Measurements from ENCODE around the gene CCM2. TPM values are rescaled to one million over a fixed set of nuclear protein-coding genes. Genes with fewer than 3 reads are reported as not detected.

The CCM2 gene
- 41.9 and 45.4 TPM in 2 replicates for total RNA-seq

DNA sequence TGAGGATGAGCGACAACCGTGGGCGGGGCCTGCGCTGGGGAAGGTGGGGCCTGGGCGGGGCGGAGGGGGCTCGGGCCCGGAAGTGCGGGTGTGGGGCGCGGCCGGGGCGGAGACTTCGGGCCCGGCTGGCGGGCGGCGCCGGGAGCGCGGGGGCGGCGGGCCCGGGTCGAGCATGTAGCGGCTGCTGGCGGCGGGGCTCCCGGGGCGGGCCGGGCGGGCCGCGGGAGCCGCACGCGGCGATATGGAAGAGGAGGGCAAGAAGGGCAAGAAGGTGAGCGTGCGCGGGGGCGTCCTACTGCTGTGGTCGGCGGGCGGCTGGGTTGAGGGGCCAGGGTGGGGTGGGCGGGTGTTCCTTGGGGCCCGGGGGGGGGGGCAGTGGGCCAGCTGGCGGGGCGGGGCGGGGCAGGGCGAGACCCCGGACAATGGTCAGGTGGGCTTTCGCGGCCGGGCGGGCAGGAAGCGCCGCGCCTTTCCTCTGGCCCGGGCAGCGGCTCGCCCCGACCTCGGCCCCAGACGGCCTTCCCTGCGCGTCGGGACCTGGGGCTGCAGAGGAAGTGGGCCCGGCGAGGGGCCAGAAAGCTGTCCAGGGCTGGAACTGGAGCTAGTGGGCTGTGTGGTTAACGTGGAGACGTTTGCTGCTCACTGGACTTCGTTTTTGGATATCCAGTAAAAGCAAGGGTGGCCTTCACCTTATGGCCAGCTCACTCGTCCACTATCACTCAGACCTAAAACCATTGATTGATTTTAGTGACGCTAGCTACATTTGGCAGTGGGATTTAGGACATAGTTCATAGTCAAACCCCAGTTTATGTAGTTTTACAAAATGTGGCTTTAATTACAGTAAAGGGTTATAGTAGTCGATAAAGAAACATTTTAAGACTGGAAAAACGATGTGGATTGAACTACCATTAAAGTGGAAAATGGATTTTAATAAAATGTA lies at the start of gene CCM2:
CCM2 (plus strand) TSS at position 109 of the 940 bp plus-strand sequence; CDS start at position 242, 133 bp downstream.
- peak; percentile 62 for DNase-seq (ENCODE audit: low read depth)
- peak within 1 kb of the TSS; percentile 80 for H3K4me3 ChIP-seq (ENCODE audit: low read depth, low read length)
- TF ChIP-seq, protein P1, sequence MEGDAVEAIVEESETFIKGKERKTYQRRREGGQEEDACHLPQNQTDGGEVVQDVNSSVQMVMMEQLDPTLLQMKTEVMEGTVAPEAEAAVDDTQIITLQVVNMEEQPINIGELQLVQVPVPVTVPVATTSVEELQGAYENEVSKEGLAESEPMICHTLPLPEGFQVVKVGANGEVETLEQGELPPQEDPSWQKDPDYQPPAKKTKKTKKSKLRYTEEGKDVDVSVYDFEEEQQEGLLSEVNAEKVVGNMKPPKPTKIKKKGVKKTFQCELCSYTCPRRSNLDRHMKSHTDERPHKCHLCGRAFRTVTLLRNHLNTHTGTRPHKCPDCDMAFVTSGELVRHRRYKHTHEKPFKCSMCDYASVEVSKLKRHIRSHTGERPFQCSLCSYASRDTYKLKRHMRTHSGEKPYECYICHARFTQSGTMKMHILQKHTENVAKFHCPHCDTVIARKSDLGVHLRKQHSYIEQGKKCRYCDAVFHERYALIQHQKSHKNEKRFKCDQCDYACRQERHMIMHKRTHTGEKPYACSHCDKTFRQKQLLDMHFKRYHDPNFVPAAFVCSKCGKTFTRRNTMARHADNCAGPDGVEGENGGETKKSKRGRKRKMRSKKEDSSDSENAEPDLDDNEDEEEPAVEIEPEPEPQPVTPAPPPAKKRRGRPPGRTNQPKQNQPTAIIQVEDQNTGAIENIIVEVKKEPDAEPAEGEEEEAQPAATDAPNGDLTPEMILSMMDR (IDR thresholded peaks at IDR 0.05; ENCODE audit: insufficient read depth, low read depth, low read length): no peak

DNA sequence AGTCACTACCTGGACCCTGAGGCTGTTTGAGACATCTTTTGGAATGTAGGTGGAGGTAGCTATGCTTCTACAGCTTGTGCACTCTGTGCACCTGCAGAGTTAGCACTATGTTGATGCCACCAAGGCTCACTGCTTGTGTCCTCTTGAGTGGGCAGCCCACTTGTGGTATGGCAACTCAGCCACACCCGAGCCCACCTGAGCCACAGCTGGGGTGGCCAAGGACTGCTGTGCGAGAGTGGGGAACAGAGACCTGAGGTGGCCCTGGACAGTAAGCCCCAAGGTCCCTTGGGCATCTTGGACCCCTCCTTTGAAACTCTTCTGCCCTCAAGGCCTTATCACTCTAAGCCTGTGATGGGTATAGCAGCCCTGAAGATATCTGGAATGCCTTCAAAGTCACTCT lies 46.8 kb upstream of the CCM2 start:
- no peak overlapping the region for H3K4me3 ChIP-seq (ENCODE audit: low read depth, low read length)
- TF ChIP-seq, protein P1 (IDR thresholded peaks at IDR 0.05; ENCODE audit: insufficient read depth, low read depth, low read length): no peak

DNA sequence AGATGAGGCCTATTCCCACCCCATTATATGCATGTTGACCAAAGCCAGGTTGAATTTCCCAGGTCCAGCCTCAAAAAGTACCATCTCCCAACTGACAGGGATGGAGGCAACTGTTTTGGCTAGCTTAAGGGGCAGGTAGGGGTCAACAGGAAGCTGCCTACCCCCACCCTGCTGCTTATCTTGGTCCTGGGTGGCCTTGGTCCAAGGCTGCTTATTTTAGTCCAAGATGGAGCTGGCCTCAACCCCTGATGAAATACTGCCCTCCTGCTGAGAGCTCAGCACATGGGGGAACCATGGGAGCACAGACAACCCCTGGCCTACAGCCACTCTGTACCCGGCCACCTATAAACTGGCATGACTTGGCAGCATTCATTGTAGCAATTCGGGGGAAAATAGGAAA lies 44.3 kb upstream of the CCM2 start:
- TF ChIP-seq, protein P1 (IDR thresholded peaks at IDR 0.05; ENCODE audit: insufficient read depth, low read depth, low read length): no peak
- no peak overlapping the region for H3K4me3 ChIP-seq (ENCODE audit: low read depth, low read length)
- no peak for DNase-seq (ENCODE audit: low read depth)

More for the DNA sequence above, 46.8 kb upstream of the CCM2 start:
- no peak for DNase-seq (ENCODE audit: low read depth)

DNA sequence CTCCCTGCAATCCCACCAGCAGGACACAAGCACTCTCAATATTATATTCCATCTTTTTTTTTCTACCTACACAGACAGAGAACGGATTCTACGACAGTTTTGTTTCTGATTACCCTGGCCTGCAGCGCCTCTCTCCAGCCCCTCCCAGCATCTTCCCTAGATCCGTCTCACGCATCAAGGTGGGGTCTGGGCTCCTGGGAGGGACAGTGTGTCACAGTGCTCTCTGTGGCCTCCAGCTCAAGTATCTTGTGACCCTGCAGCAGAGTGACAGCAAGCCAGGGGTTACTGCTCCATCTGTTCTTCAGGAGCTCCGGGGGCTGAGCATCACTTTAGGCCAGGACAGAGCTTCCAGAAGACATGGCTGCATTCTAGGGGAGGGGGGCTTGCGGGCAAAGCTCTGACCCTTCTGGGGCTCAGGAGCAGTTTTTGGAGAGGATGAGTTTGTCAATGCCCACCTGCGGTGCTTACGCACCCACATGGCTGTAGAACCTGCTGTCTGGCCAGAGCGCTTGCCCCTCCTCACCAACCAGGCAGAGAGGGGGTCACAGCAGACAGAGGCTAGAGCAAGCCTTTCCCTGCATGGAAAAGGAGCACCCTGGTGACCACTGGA lies 43.7 kb upstream of the CCM2 start:
- TF ChIP-seq, protein P1 (IDR thresholded peaks at IDR 0.05; ENCODE audit: insufficient read depth, low read depth, low read length): no peak
- DNase-seq (ENCODE audit: low read depth): no peak
- no peak overlapping the region for H3K4me3 ChIP-seq (ENCODE audit: low read depth, low read length)

DNA sequence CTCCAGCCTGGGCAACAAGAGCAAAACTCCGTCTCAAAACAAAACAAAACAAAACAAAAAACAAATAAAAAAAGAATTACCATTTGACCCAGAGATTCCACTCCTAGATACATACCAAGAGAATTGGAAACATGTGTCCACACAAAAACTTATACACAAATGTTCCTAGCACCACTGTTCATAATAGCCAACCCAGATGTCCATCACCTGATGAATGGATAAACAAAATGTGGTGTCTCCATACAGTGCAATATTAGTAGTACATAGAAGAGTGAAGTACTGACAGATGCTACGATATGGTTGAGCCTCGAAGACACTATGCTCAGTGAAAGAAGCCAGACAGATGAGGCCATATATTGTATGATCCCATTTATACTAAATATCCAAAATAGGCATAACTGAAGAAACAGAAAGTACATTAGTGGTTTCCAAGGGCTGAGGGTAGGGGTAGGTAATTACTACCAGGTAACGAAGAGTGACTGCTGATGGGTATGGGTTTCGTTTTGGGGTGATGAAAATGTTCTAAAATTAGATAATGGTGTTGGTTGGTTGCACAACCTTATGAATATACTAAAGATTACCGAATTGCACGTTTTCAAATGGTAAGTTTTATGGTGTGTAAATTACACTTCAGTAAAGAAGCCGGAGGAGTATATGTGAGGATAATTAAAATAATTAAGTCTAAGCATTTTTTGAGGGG lies 41.2 kb upstream of the CCM2 start:
- H3K4me3 ChIP-seq (ENCODE audit: low read depth, low read length): no peak overlapping the region
- peak; percentile 32 for DNase-seq (ENCODE audit: low read depth)
- TF ChIP-seq, protein P1 (IDR thresholded peaks at IDR 0.05; ENCODE audit: insufficient read depth, low read depth, low read length): no peak

DNA sequence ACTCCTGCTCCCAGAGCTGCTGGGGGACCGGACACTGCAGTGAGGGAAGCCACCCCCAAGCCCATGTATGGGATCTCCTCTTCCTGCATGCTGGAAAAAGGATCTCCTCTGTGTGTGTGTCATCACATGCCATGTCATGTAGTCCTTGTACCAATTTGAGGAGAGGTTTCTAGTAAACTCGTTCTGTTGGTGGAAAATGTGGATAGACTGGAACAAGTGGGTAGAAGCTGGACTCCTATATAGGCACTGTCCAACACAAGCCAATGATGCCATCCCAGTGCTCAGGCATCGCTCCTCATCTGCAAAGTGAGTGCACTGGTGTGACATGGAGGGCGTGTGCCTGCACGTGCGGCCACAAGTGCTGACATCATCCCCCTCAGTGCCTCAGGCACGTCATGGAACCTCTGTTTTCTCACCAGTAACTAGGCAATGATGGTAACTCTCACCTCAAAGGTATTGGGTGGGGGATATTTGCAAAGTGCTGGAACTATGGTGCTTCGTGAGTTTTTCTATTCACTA lies 40.5 kb upstream of the CCM2 start:
- TF ChIP-seq, protein P1 (IDR thresholded peaks at IDR 0.05; ENCODE audit: insufficient read depth, low read depth, low read length): no peak
- no peak for DNase-seq (ENCODE audit: low read depth)

More for the DNA sequence above, 40.5 kb upstream of the CCM2 start:
- H3K4me3 ChIP-seq (ENCODE audit: low read depth, low read length): no peak overlapping the region

All from fibroblast of villous mesenchyme (primary cell).